Karpas-422 (cell line): ENCODE results near the gene ATAD3A. TPM values are rescaled to one million over a fixed set of nuclear protein-coding genes. Genes with fewer than 3 reads are reported as not detected.

Experiments used
- DNase-seq: peaks from one replicate; pipeline ENCODE4 v3.0.0-alpha.2; 2015
- H2AFZ ChIP-seq: fragments of 200-600 bp; sonication (generic); 2 replicates; pipeline ENCODE4 v1.6.1; 2014; ENCODE audit warnings: antibody characterized with exemption, low read length, mixed read lengths
- H3K27ac ChIP-seq: fragments of 200-600 bp; sonication (generic); 2 replicates; pipeline ENCODE4 v1.5.1; 2014; ENCODE audit warnings: mild to moderate bottlenecking, low read length, moderate library complexity
- H3K27me3 ChIP-seq: fragments of 200-600 bp; sonication (generic); 2 replicates; pipeline ENCODE4 v1.6.1; 2014; ENCODE audit warnings: low read length, mixed read lengths
- H3K36me3 ChIP-seq: fragments of 200-600 bp; sonication (generic); 2 replicates; pipeline ENCODE4 v1.6.1; 2014; ENCODE audit warnings: low read length, mixed read lengths; ENCODE audit not compliant: insufficient read depth
- H3K4me1 ChIP-seq: fragments of 200-600 bp; sonication (generic); 2 replicates; pipeline ENCODE4 v1.6.1; 2014; ENCODE audit warnings: mild to moderate bottlenecking, low read length, mixed read lengths
- H3K4me2 ChIP-seq: fragments of 200-600 bp; sonication (generic); 2 replicates; pipeline ENCODE4 v1.6.1; 2014; ENCODE audit warnings: low read length, low read depth, mild to moderate bottlenecking; ENCODE audit not compliant: poor library complexity, severe bottlenecking
- H3K4me3 ChIP-seq: fragments of 200-600 bp; sonication (generic); 2 replicates; pipeline ENCODE4 v1.5.1; 2014; ENCODE audit warnings: mild to moderate bottlenecking, antibody characterized with exemption, low read length, mixed read lengths
- H3K79me2 ChIP-seq: fragments of 200-600 bp; sonication (generic); 2 replicates; pipeline ENCODE4 v1.6.1; 2014; ENCODE audit warnings: mild to moderate bottlenecking, low read length, mixed read lengths
- H3K9ac ChIP-seq: fragments of 200-600 bp; sonication (generic); 2 replicates; pipeline ENCODE4 v1.6.0; 2014; ENCODE audit warnings: low read length
- H3K9me2 ChIP-seq: fragments of 200-600 bp; sonication (generic), shearing (Covaris generic); replicated peaks from 2 replicates; pipeline ENCODE4 v1.6.0; 2014; ENCODE audit warnings: mild to moderate bottlenecking, low read length, moderate library complexity; ENCODE audit not compliant: insufficient read depth
- H3K9me3 ChIP-seq: fragments of 300-700, 200-600 bp; sonication (generic); 2 replicates; pipeline ENCODE4 v1.6.1; 2014; ENCODE audit warnings: low read length, mixed read lengths
- H4K20me1 ChIP-seq: fragments of 200-600 bp; sonication (generic); 2 replicates; pipeline ENCODE4 v1.6.1; 2014; ENCODE audit warnings: mild to moderate bottlenecking, antibody characterized with exemption, low read length, low read depth; ENCODE audit not compliant: insufficient read depth
- total RNA-seq: library from RNA; depleted of rRNA; stranded (reverse); fragments of >200 nt; shearing (Covaris generic); gene quantifications from 2 replicates; pipeline ENCODE4 v1.2.3, GENCODE V29; 2014; ENCODE audit warnings: low replicate concordance

The ATAD3A gene
- total RNA-seq, 1 experiment from 2014 or later, result 12.5 TPM

GRCh38 chr1:1562556-1563195, 50.7 kb downstream of the ATAD3A start:
- H3K4me3 ChIP-seq, result no peak overlapping the region
- no peaks in the 10 kb centered on the region for H3K4me1 ChIP-seq
- no peak overlapping the region for H3K4me2 ChIP-seq
- peaks cover 36% of the 10 kb centered on the region for H4K20me1 ChIP-seq
- H3K27me3 ChIP-seq, result no peaks in the 10 kb centered on the region
- no peak overlapping the region for H2AFZ ChIP-seq
- no peak overlapping the region for H3K9ac ChIP-seq
- H3K9me2 ChIP-seq, result no peaks in the 10 kb centered on the region
- no peaks in the 10 kb centered on the region for H3K9me3 ChIP-seq
- H3K79me2 ChIP-seq, result peaks cover 47% of the 10 kb centered on the region
- H3K27ac ChIP-seq, result no peak overlapping the region
- DNase-seq, result no peak
- H3K36me3 ChIP-seq, result peaks cover 25% of the 10 kb centered on the region

GRCh38 chr1:1563688-1564087, 51.7 kb downstream of the ATAD3A start:
- Histone ChIP-seq H3K4me2 (no peak overlapping the region), H3K9ac (no peak overlapping the region), H3K36me3 (peaks cover 25% of the 10 kb centered on the region), H4K20me1 (peaks cover 37% of the 10 kb centered on the region), H3K9me3 (no peaks in the 10 kb centered on the region), H3K27me3 (no peaks in the 10 kb centered on the region), H3K4me3 (no peak overlapping the region), H3K79me2 (peaks cover 56% of the 10 kb centered on the region), H3K27ac (no peak overlapping the region), H3K9me2 (no peaks in the 10 kb centered on the region), H3K4me1 (no peaks in the 10 kb centered on the region), H2AFZ (no peak overlapping the region)
- DNase-seq, result no peak

- Histone ChIP-seq H3K27me3 (no peaks in the 10 kb centered on the region), H3K79me2 (peaks cover 62% of the 10 kb centered on the region), H3K36me3 (peaks cover 25% of the 10 kb centered on the region), H3K4me1 (no peaks in the 10 kb centered on the region), H3K9me2 (no peaks in the 10 kb centered on the region), H3K9ac (no peak overlapping the region), H2AFZ (no peak overlapping the region), H3K4me3 (no peak overlapping the region), H3K4me2 (no peak overlapping the region), H3K9me3 (no peaks in the 10 kb centered on the region), H3K27ac (no peak overlapping the region), H4K20me1 (peaks cover 39% of the 10 kb centered on the region)
- no peak for DNase-seq
Measured at GRCh38 chr1:1564268-1564667, 52.3 kb downstream of the ATAD3A start.

GRCh38 chr1:1565340-1565739, 53.4 kb downstream of the ATAD3A start:
- Histone ChIP-seq H3K9me2 (no peaks in the 10 kb centered on the region), H3K9me3 (no peaks in the 10 kb centered on the region), H3K4me1 (no peaks in the 10 kb centered on the region), H3K79me2 (peaks cover 67% of the 10 kb centered on the region), H4K20me1 (peaks cover 45% of the 10 kb centered on the region), H3K27ac (no peak overlapping the region), H2AFZ (no peak overlapping the region), H3K4me2 (no peak overlapping the region), H3K4me3 (no peak overlapping the region), H3K36me3 (peaks cover 25% of the 10 kb centered on the region), H3K9ac (no peak overlapping the region), H3K27me3 (no peaks in the 10 kb centered on the region)
- DNase-seq, result no peak

GRCh38 chr1:1567152-1567875, 55.4 kb downstream of the ATAD3A start:
- Histone ChIP-seq H3K27ac (no peak overlapping the region), H3K9me3 (no peaks in the 10 kb centered on the region), H3K9me2 (no peaks in the 10 kb centered on the region), H2AFZ (no peak overlapping the region), H3K4me2 (no peak overlapping the region), H3K79me2 (peaks cover 79% of the 10 kb centered on the region), H3K36me3 (peaks cover 25% of the 10 kb centered on the region), H3K4me3 (no peak overlapping the region), H3K9ac (no peak overlapping the region), H3K4me1 (no peaks in the 10 kb centered on the region), H4K20me1 (peaks cover 48% of the 10 kb centered on the region), H3K27me3 (no peaks in the 10 kb centered on the region)
- no peak for DNase-seq

GRCh38 chr1:1567891-1568291, 55.9 kb downstream of the ATAD3A start:
- Histone ChIP-seq H3K4me3 (no peak overlapping the region), H3K9me3 (no peaks in the 10 kb centered on the region), H3K27ac (no peak overlapping the region), H3K36me3 (peaks cover 25% of the 10 kb centered on the region), H3K79me2 (peaks cover 85% of the 10 kb centered on the region), H3K9me2 (no peaks in the 10 kb centered on the region), H3K4me2 (no peak overlapping the region), H3K4me1 (peaks cover 3% of the 10 kb centered on the region; the same call in 1 of the 2 replicates), H3K27me3 (no peaks in the 10 kb centered on the region), H4K20me1 (peaks cover 48% of the 10 kb centered on the region), H3K9ac (no peak overlapping the region), H2AFZ (no peak overlapping the region)
- DNase-seq, result no peak

- H3K4me2 ChIP-seq, result no peak overlapping the region
- no peaks in the 10 kb centered on the region for H3K9me2 ChIP-seq
- DNase-seq, result no peak
- H2AFZ ChIP-seq, result no peak overlapping the region
- no peak overlapping the region for H3K27ac ChIP-seq
- H3K9me3 ChIP-seq, result no peaks in the 10 kb centered on the region
- H3K79me2 ChIP-seq, result peaks cover 95% of the 10 kb centered on the region
- H3K4me3 ChIP-seq, result no peak overlapping the region
- H4K20me1 ChIP-seq, result peaks cover 49% of the 10 kb centered on the region
- no peak overlapping the region for H3K9ac ChIP-seq
- peaks cover 11% of the 10 kb centered on the region for H3K4me1 ChIP-seq
- H3K36me3 ChIP-seq, result peaks cover 20% of the 10 kb centered on the region
- H3K27me3 ChIP-seq, result no peaks in the 10 kb centered on the region
Measured at GRCh38 chr1:1569341-1569740, 57.4 kb downstream of the ATAD3A start.

GRCh38 chr1:1573843-1574720, 62.1 kb downstream of the ATAD3A start:
- H4K20me1 ChIP-seq, result peaks cover 20% of the 10 kb centered on the region; the same call in 1 of the 2 replicates
- H2AFZ ChIP-seq, result peak overlapping the region; percentile 75
- peaks cover 4% of the 10 kb centered on the region; the same call in 1 of the 2 replicates for H3K36me3 ChIP-seq
- peak overlapping the region; percentile 82 for H3K4me2 ChIP-seq
- H3K4me1 ChIP-seq, result peaks cover 16% of the 10 kb centered on the region
- H3K9ac ChIP-seq, result peak overlapping the region; percentile 97
- peak overlapping the region; percentile 76 for H3K4me3 ChIP-seq
- H3K79me2 ChIP-seq, result peaks cover 51% of the 10 kb centered on the region
- peak overlapping the region; percentile 19; the same call in 1 of the 2 replicates for H3K27ac ChIP-seq
- H3K27me3 ChIP-seq, result no peaks in the 10 kb centered on the region
- no peaks in the 10 kb centered on the region for H3K9me2 ChIP-seq
- no peaks in the 10 kb centered on the region for H3K9me3 ChIP-seq
- peak; percentile 92 for DNase-seq
